Liver (tissue), 9 donors: ENCODE data around the gene FRYL. TPM values are rescaled to one million over a fixed set of nuclear protein-coding genes. Genes with fewer than 3 reads are reported as not detected.
A peak's percentile ranks its signal among the peaks of the same experiment; 100 is the strongest.

Experiments
- DNase-seq: peaks from one replicate; pipeline ENCODE4 v3.0.0-alpha.2; 2017; ENCODE audit warnings: low spot score
- H3K27ac ChIP-seq, 2 donors: one replicate each; pipeline ENCODE4 v1.7.0; 2013; ENCODE audit warnings: inconsistent platforms in 2 of 2, low read length in 2 of 2, control low read depth in 1 of 2, low read depth in 1 of 2, mild to moderate bottlenecking in 1 of 2
- H3K27me3 ChIP-seq, 4 donors: one replicate each; pipeline versions ENCODE4 v1.6.1 to v1.7.0; 2013; ENCODE audit warnings: low read length in 3 of 4, inconsistent platforms in 1 of 4, mild to moderate bottlenecking in 1 of 4, moderate library complexity in 1 of 4; ENCODE audit not compliant: control insufficient read depth in 4 of 4, insufficient read depth in 4 of 4
- H3K36me3 ChIP-seq, 4 donors: one replicate each; pipeline versions ENCODE4 v1.6.1 to v1.7.0; 2013; ENCODE audit warnings: low read length in 3 of 4, mild to moderate bottlenecking in 3 of 4, low read depth in 1 of 4, moderate library complexity in 1 of 4; ENCODE audit not compliant: control insufficient read depth in 4 of 4, insufficient read depth in 3 of 4
- H3K4me1 ChIP-seq, 4 donors: one replicate each; pipeline versions ENCODE4 v1.6.1 to v1.7.0; 2013; ENCODE audit warnings: low read length in 3 of 4, mild to moderate bottlenecking in 3 of 4, moderate library complexity in 1 of 4; ENCODE audit not compliant: control insufficient read depth in 4 of 4, insufficient read depth in 4 of 4
- H3K4me3 ChIP-seq, 3 donors: one replicate each; pipeline versions ENCODE4 v1.6.1 to v1.7.0; 2013; ENCODE audit warnings: low read length in 3 of 3, control low read depth in 1 of 3, low read depth in 1 of 3, mild to moderate bottlenecking in 1 of 3
- H3K9ac ChIP-seq, 2 donors: one replicate each; pipeline ENCODE4 v1.7.0; 2013; ENCODE audit warnings: low read length in 2 of 2, mild to moderate bottlenecking in 2 of 2, moderate library complexity in 2 of 2, control low read depth in 1 of 2, low read depth in 1 of 2
- H3K9me3 ChIP-seq, 4 donors: one replicate each; pipeline versions ENCODE4 v1.6.1 to v1.7.0; 2013; ENCODE audit warnings: low read length in 3 of 4; ENCODE audit not compliant: control insufficient read depth in 4 of 4
- EGR1 ChIP-seq, 2 donors: IDR thresholded peaks; 2 replicates each; pipeline ENCODE4 v1.6.1; 2016 to 2018; ENCODE audit warnings: antibody characterized with exemption in 2 of 2, low read depth in 2 of 2
- FOXA1 ChIP-seq: IDR thresholded peaks from 2 replicates; pipeline ENCODE4 v1.6.1; 2016; ENCODE audit warnings: antibody characterized with exemption
- FOXA2 ChIP-seq: IDR thresholded peaks from 2 replicates; pipeline ENCODE4 v1.6.1; 2016; ENCODE audit warnings: antibody characterized with exemption
- GABPA ChIP-seq, 2 donors: IDR thresholded peaks in 1 of 2; conservative IDR thresholded peaks in 1 of 2; 2 replicates each; pipeline ENCODE4 v1.6.1; 2016; ENCODE audit warnings: antibody characterized with exemption in 2 of 2, mild to moderate bottlenecking in 1 of 2, moderate library complexity in 1 of 2
- HNF4A ChIP-seq, 2 donors: conservative IDR thresholded peaks; 2 replicates each; pipeline ENCODE4 v1.6.1; 2016; ENCODE audit warnings: antibody characterized with exemption in 2 of 2, mild to moderate bottlenecking in 2 of 2
- HNF4G ChIP-seq: IDR thresholded peaks from 2 replicates; pipeline ENCODE4 v1.6.1; 2016; ENCODE audit warnings: antibody characterized with exemption
- JUND ChIP-seq, 2 donors: IDR thresholded peaks; 2 replicates each; pipeline ENCODE4 v1.6.1; 2016; ENCODE audit warnings: antibody characterized with exemption in 2 of 2
- NR2F2 ChIP-seq: IDR thresholded peaks from 2 replicates; pipeline ENCODE4 v1.6.1; 2016; ENCODE audit warnings: antibody characterized with exemption
- RAD21 ChIP-seq, 2 donors: IDR thresholded peaks; 2 replicates each; pipeline ENCODE4 v1.6.1; 2016; ENCODE audit warnings: antibody characterized with exemption in 2 of 2, mild to moderate bottlenecking in 2 of 2
- SP1 ChIP-seq: IDR thresholded peaks from 2 replicates; pipeline ENCODE4 v1.6.1; 2018; ENCODE audit warnings: antibody characterized with exemption, mild to moderate bottlenecking
- YY1 ChIP-seq: IDR thresholded peaks from 2 replicates; pipeline ENCODE4 v1.6.1; 2016; ENCODE audit warnings: antibody characterized with exemption, mild to moderate bottlenecking
- WGBS: extraction: QIAGEN DNeasy Blood & Tissue Kit; methylation state at CpG from one replicate; pipeline ENCODE4 v1.1.7; 2013; 5-methylcytosine and 5-hydroxymethylcytosine counted together
- polyA plus RNA-seq, 2 donors: library from polyadenylated mRNA; stranded (reverse) in 1 of 2; unstranded in 1 of 2; fragments of 200-250 nt in 1 of 2; fragments of >200 nt in 1 of 2; fragmentation: Nextera tagmentation in 1 of 2; extraction: Ambion mirVana in 1 of 2; gene quantifications; one replicate each; pipeline versions ENCODE4 v1.2.1 to v1.2.3, GENCODE V29; 2013 to 2015
- total RNA-seq, 2 donors: library from RNA; depleted of rRNA; stranded (reverse); fragments of >200 nt; gene quantifications; one replicate each; pipeline ENCODE4 v1.2.3, GENCODE V29; 2014
- TF ChIP-seq, protein P1 (sequence below): IDR thresholded peaks from 2 replicates; pipeline ENCODE4 v1.6.1; 2016; ENCODE audit warnings: antibody characterized with exemption
- TF ChIP-seq, protein P2 (sequence below): IDR thresholded peaks from 2 replicates; pipeline ENCODE4 v1.6.1; 2016; ENCODE audit warnings: antibody characterized with exemption
- TF ChIP-seq, protein P3 (sequence below): IDR thresholded peaks from 2 replicates; pipeline ENCODE4 v1.6.1; 2016; ENCODE audit warnings: antibody characterized with exemption
- TF ChIP-seq, protein P4 (sequence below): fragments of 150-350 bp; IDR thresholded peaks from 2 replicates; pipeline ENCODE4 v1.5.1; 2017; ENCODE audit warnings: improper control_type of control experiment, low read depth, low read length; ENCODE audit not compliant: missing input control
- TF ChIP-seq, protein P5 (sequence below): IDR thresholded peaks from 2 replicates; pipeline ENCODE4 v1.6.1; 2016; ENCODE audit warnings: antibody characterized with exemption, mild to moderate bottlenecking
- donor health status: healthy.
- donor health status: healthy.
- donor health status: healthy.
- donor health status: healthy.
- donor health status: healthy.

FRYL gene
- total and polyA plus RNA-seq, 4 donors = 5.3 to 79.0 (median 27.2) TPM

DNA sequence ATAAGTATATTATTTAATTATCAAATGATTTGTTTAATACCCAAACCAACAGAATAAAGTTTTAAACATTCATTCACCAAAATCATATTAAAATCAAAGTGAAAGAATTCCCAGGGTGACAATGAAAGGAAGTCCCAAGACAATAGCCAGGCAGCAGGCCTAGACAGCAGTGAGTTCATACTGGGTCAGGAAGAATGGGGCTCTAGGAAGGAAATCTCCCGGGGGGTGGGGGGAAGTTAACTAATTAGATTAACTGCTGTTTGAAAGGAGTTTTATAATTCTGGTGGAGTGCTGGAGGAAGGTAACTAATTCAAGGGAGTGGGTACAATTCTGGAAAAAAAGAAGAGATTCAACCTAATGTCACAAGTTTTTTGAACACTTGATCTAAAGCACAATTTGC lies 185.9 kb downstream of the FRYL start:
- Histone ChIP-seq H3K9ac (no peak overlapping the region), H3K4me1 (no peaks in the 10 kb centered on the region), H3K27me3 (no peaks in the 10 kb centered on the region), H3K27ac (no peak overlapping the region), H3K36me3 (peaks cover 1 to 10% (median 4%) of the 10 kb centered on the region in 4 donors), H3K9me3 (no peaks in the 10 kb centered on the region), H3K4me3 (no peak overlapping the region)
- WGBS = 59% methylated on average over 1 of the region's 1 CpG
- TF ChIP-seq GABPA (IDR thresholded peaks at IDR 0.05 in 1 of 2, conservative IDR thresholded peaks at IDR 0.05 in 1 of 2) (no peak), YY1 (no peak), HNF4G (no peak), RAD21 (IDR thresholded peaks at IDR 0.05) (no peak), NR2F2 (peak; percentile 30), JUND (IDR thresholded peaks at IDR 0.05) (no peak)
- TF ChIP-seq, protein P1, sequence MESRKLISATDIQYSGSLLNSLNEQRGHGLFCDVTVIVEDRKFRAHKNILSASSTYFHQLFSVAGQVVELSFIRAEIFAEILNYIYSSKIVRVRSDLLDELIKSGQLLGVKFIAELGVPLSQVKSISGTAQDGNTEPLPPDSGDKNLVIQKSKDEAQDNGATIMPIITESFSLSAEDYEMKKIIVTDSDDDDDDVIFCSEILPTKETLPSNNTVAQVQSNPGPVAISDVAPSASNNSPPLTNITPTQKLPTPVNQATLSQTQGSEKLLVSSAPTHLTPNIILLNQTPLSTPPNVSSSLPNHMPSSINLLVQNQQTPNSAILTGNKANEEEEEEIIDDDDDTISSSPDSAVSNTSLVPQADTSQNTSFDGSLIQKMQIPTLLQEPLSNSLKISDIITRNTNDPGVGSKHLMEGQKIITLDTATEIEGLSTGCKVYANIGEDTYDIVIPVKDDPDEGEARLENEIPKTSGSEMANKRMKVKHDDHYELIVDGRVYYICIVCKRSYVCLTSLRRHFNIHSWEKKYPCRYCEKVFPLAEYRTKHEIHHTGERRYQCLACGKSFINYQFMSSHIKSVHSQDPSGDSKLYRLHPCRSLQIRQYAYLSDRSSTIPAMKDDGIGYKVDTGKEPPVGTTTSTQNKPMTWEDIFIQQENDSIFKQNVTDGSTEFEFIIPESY = no peak
- DNase-seq = no peak

DNA sequence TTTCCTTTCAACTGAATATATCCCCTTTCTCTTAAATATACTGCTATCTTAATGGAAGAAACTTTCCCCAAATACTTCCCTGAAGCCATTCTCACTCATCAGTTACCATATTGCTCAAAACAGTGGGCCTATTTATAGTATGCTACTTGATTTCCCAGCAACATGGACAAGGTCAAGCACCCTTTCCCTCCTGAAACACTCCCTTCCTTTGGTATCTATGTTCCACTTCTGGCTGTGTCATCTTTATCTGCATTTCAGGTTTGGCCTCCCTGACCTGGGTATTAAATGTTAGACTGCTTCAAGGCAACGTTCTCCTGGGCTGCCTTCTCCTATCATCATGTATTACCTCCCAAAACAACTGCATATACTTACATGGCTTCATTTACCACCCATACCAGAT lies 188.7 kb downstream of the FRYL start:
- H3K36me3 ChIP-seq = peaks cover 2 to 7% (median 5%) of the 10 kb centered on the region in 4 donors
- TF ChIP-seq EGR1 (IDR thresholded peaks at IDR 0.05; ENCODE audit: low read depth in 2 of 2) (no peak), JUND (IDR thresholded peaks at IDR 0.05) (no peak), RAD21 (IDR thresholded peaks at IDR 0.05) (no peak), GABPA (IDR thresholded peaks at IDR 0.05 in 1 of 2, conservative IDR thresholded peaks at IDR 0.05 in 1 of 2) (no peak), SP1 (no peak), NR2F2 (no peak), HNF4G (no peak), FOXA1 (no peak), HNF4A (conservative IDR thresholded peaks at IDR 0.05) (no peak), FOXA2 (no peak)
- TF ChIP-seq, protein P2, sequence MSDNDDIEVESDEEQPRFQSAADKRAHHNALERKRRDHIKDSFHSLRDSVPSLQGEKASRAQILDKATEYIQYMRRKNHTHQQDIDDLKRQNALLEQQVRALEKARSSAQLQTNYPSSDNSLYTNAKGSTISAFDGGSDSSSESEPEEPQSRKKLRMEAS = no peak
- TF ChIP-seq, protein P1 = no peak
- TF ChIP-seq, protein P3, sequence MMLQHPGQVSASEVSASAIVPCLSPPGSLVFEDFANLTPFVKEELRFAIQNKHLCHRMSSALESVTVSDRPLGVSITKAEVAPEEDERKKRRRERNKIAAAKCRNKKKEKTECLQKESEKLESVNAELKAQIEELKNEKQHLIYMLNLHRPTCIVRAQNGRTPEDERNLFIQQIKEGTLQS = no peak
- TF ChIP-seq, protein P4, sequence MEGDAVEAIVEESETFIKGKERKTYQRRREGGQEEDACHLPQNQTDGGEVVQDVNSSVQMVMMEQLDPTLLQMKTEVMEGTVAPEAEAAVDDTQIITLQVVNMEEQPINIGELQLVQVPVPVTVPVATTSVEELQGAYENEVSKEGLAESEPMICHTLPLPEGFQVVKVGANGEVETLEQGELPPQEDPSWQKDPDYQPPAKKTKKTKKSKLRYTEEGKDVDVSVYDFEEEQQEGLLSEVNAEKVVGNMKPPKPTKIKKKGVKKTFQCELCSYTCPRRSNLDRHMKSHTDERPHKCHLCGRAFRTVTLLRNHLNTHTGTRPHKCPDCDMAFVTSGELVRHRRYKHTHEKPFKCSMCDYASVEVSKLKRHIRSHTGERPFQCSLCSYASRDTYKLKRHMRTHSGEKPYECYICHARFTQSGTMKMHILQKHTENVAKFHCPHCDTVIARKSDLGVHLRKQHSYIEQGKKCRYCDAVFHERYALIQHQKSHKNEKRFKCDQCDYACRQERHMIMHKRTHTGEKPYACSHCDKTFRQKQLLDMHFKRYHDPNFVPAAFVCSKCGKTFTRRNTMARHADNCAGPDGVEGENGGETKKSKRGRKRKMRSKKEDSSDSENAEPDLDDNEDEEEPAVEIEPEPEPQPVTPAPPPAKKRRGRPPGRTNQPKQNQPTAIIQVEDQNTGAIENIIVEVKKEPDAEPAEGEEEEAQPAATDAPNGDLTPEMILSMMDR = no peak
- TF ChIP-seq, protein P5, sequence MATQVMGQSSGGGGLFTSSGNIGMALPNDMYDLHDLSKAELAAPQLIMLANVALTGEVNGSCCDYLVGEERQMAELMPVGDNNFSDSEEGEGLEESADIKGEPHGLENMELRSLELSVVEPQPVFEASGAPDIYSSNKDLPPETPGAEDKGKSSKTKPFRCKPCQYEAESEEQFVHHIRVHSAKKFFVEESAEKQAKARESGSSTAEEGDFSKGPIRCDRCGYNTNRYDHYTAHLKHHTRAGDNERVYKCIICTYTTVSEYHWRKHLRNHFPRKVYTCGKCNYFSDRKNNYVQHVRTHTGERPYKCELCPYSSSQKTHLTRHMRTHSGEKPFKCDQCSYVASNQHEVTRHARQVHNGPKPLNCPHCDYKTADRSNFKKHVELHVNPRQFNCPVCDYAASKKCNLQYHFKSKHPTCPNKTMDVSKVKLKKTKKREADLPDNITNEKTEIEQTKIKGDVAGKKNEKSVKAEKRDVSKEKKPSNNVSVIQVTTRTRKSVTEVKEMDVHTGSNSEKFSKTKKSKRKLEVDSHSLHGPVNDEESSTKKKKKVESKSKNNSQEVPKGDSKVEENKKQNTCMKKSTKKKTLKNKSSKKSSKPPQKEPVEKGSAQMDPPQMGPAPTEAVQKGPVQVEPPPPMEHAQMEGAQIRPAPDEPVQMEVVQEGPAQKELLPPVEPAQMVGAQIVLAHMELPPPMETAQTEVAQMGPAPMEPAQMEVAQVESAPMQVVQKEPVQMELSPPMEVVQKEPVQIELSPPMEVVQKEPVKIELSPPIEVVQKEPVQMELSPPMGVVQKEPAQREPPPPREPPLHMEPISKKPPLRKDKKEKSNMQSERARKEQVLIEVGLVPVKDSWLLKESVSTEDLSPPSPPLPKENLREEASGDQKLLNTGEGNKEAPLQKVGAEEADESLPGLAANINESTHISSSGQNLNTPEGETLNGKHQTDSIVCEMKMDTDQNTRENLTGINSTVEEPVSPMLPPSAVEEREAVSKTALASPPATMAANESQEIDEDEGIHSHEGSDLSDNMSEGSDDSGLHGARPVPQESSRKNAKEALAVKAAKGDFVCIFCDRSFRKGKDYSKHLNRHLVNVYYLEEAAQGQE = no peak
- no peaks in the 10 kb centered on the region for H3K27me3 ChIP-seq
- 80% methylated on average over 1 of the region's 1 CpG for WGBS
- no peak overlapping the region for H3K4me3 ChIP-seq
- H3K9me3 ChIP-seq = no peaks in the 10 kb centered on the region
- H3K27ac ChIP-seq = no peak overlapping the region
- no peak for DNase-seq
- H3K4me1 ChIP-seq = no peaks in the 10 kb centered on the region
- no peak overlapping the region for H3K9ac ChIP-seq
